GM21529 (cell line): Measurements from ENCODE around the gene THAP4.

Experiments used
- ATAC-seq: cut with Tn5 transposase; IDR thresholded peaks from one replicate; pipeline ENCODE4 v1.9.1; 2021; ENCODE audit not compliant: unreplicated experiment

Gene THAP4

GRCh38 chr2:241637018-241637794, at the start of gene THAP4, which contains the start of gene ATG4B:
Gene THAP4, minus strand, starts transcription at chr2:241637158. Its CDS starts 141 bp downstream, at chr2:241637017.
Gene ATG4B, plus strand, starts transcription at chr2:241637693. Its CDS starts 22 bp downstream, at chr2:241637715.
- peak; percentile 60 for ATAC-seq

GRCh38 chr2:241686324-241686649, 49.3 kb upstream of the THAP4 start:
- ATAC-seq: peak; percentile 5

GRCh38 chr2:241680827-241681599, 44.1 kb upstream of the THAP4 start:
- no peak for ATAC-seq

- no peak for ATAC-seq
These were observed 43.1 kb upstream of the THAP4 start for GRCh38 chr2:241680044-241680443.

GRCh38 chr2:241678784-241679540, 42.0 kb upstream of the THAP4 start:
- ATAC-seq: no peak

- no peak for ATAC-seq
These were observed 41.3 kb upstream of the THAP4 start for GRCh38 chr2:241678307-241678706.

- no peak for ATAC-seq
These were observed 40.4 kb upstream of the THAP4 start for GRCh38 chr2:241677392-241677791.

GRCh38 chr2:241676665-241677064, 39.7 kb upstream of the THAP4 start:
- ATAC-seq: no peak

- no peak for ATAC-seq
These were observed 38.9 kb upstream of the THAP4 start for GRCh38 chr2:241675885-241676284.

GRCh38 chr2:241673797-241674725, 37.1 kb upstream of the THAP4 start:
- no peak for ATAC-seq

- ATAC-seq: no peak
These were observed 36.3 kb upstream of the THAP4 start for GRCh38 chr2:241673189-241673663.

- ATAC-seq: no peak
These were observed 35.6 kb upstream of the THAP4 start for GRCh38 chr2:241672243-241673188.

GRCh38 chr2:241671457-241672240, 34.7 kb upstream of the THAP4 start:
- no peak for ATAC-seq

GRCh38 chr2:241670333-241671110, 33.6 kb upstream of the THAP4 start:
- no peak for ATAC-seq

- ATAC-seq: no peak
These were observed 31.9 kb upstream of the THAP4 start for GRCh38 chr2:241668839-241669238.

GRCh38 chr2:241668354-241668753, 31.4 kb upstream of the THAP4 start:
- no peak for ATAC-seq

- ATAC-seq: no peak
These were observed 29.9 kb upstream of the THAP4 start for GRCh38 chr2:241666627-241667400.
